Esophagus muscularis mucosa (tissue), 4 donors: Measurements from ENCODE around the gene NTRK3. TPM values are rescaled to one million over a fixed set of nuclear protein-coding genes. Genes with fewer than 3 reads are reported as not detected.

Experiments
- DNase-seq: peaks from one replicate; pipeline ENCODE4 v3.0.0-alpha.2; 2017; ENCODE audit errors: extremely low spot score
- H3K27ac ChIP-seq, 4 donors: fragments of 200-600 bp; sonication (generic); replicated peaks in 1 of 4; 1 replicate in 3 of 4; 2 replicates in 1 of 4; pipeline ENCODE4 v1.5.1; 2016 to 2019; ENCODE audit warnings: mild to moderate bottlenecking in 1 of 4
- H3K27me3 ChIP-seq, 4 donors: fragments of 200-600 bp; sonication (generic); one replicate each; pipeline versions ENCODE4 v1.5.1 to v1.6.0; 2016 to 2019
- H3K36me3 ChIP-seq, 4 donors: fragments of 200-600 bp; sonication (generic); one replicate each; pipeline ENCODE4 v1.5.1; 2016 to 2019
- H3K4me1 ChIP-seq, 4 donors: fragments of 200-600 bp; sonication (generic); one replicate each; pipeline ENCODE4 v1.5.1; 2016 to 2019
- H3K4me3 ChIP-seq, 4 donors: fragments of 200-600 bp; sonication (generic); 1 replicate in 2 of 4; 2 replicates in 2 of 4; pipeline ENCODE4 v1.5.1; 2016 to 2019; ENCODE audit warnings: mild to moderate bottlenecking in 4 of 4, moderate library complexity in 1 of 4
- H3K9me3 ChIP-seq, 4 donors: fragments of 200-600 bp; sonication (generic); 1 replicate in 3 of 4; 2 replicates in 1 of 4; pipeline ENCODE4 v1.5.1; 2016 to 2019
- EP300 ChIP-seq: sonication (generic); formaldehyde crosslinking; IDR thresholded peaks from one replicate; pipeline ENCODE4 v1.6.1; 2017; ENCODE audit warnings: antibody characterized with exemption
- POLR2A ChIP-seq: fragments of 450-650 bp; IDR thresholded peaks from one replicate; pipeline ENCODE4 v1.6.1; 2017; ENCODE audit warnings: antibody characterized with exemption, moderate library complexity, mild to moderate bottlenecking, low read depth
- POLR2AphosphoS5 ChIP-seq, 2 donors: sonication (generic); formaldehyde crosslinking; IDR thresholded peaks; one replicate each; pipeline ENCODE4 v1.6.1; 2017; ENCODE audit warnings: antibody characterized with exemption in 2 of 2
- WGBS: methylation state at CpG from one replicate; pipeline ENCODE4 v1.1.5; 2018; 5-methylcytosine and 5-hydroxymethylcytosine counted together
- intact Hi-C: fragments of 100-400 bp; cut with DNase I; formaldehyde crosslinking; loops from one replicate; pipeline ENCODE4 v1.15.1; 2023
- total RNA-seq, 4 donors: library from RNA; depleted of rRNA; stranded (reverse); fragments of >200 nt; gene quantifications; one replicate each; pipeline versions ENCODE4 v1.1.0 to v1.2.1, GENCODE V29; 2016
- TF ChIP-seq, protein P1 (sequence below), 3 experiments: fragments of 200-600 bp in 2 of 3; fragments of 450-650 bp in 1 of 3; sonication (generic) in 2 of 3; IDR thresholded peaks; one replicate each; pipeline ENCODE4 v1.5.1; 2017 to 2019; ENCODE audit warnings: antibody characterized with exemption in 3 of 3, mild to moderate bottlenecking in 2 of 3, moderate library complexity in 1 of 3

NTRK3 gene
- total RNA-seq, 4 donors from 2014 or later: 1.7 to 6.3 (median 3.0) TPM

DNA sequence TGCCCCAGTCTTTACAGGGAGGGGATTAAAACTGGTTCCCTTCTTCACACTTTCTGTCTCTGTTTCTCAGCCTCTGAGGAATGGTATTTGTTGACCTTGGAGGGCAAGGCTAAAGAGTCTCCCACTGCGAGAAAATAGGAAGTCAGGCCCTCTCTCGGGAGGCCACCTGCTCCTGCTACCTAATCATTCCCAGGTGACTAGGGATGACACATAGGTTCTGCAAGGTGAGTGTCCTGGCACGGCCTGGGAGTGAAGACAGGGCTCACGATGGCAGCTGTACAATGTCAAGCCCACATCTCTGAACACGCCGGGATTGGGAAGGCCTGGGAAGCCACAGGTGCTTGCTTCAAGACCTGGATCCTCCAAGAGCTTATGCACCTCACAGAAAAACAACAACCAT is 314.2 kb downstream of the NTRK3 start:
- TF ChIP-seq POLR2AphosphoS5 (IDR thresholded peaks at IDR 0.05): no peak
- TF ChIP-seq, protein P1, sequence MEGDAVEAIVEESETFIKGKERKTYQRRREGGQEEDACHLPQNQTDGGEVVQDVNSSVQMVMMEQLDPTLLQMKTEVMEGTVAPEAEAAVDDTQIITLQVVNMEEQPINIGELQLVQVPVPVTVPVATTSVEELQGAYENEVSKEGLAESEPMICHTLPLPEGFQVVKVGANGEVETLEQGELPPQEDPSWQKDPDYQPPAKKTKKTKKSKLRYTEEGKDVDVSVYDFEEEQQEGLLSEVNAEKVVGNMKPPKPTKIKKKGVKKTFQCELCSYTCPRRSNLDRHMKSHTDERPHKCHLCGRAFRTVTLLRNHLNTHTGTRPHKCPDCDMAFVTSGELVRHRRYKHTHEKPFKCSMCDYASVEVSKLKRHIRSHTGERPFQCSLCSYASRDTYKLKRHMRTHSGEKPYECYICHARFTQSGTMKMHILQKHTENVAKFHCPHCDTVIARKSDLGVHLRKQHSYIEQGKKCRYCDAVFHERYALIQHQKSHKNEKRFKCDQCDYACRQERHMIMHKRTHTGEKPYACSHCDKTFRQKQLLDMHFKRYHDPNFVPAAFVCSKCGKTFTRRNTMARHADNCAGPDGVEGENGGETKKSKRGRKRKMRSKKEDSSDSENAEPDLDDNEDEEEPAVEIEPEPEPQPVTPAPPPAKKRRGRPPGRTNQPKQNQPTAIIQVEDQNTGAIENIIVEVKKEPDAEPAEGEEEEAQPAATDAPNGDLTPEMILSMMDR (IDR thresholded peaks at IDR 0.05): no peak
- TF ChIP-seq POLR2A: no peak
- no peak for TF ChIP-seq EP300
- peaks cover 0 to 3% (median 0%) of the 10 kb centered on the region in 4 donors for H3K4me1 ChIP-seq
- H3K27ac ChIP-seq: no peak overlapping the region
- no peaks in the 10 kb centered on the region for H3K27me3 ChIP-seq
- no peaks in the 10 kb centered on the region for H3K9me3 ChIP-seq
- no peaks in the 10 kb centered on the region for H3K36me3 ChIP-seq
- H3K4me3 ChIP-seq: no peak overlapping the region
- 77% methylated on average over 6 of the region's 6 CpGs for WGBS
- intact Hi-C loops: no loop called here
- no peak for DNase-seq

DNA sequence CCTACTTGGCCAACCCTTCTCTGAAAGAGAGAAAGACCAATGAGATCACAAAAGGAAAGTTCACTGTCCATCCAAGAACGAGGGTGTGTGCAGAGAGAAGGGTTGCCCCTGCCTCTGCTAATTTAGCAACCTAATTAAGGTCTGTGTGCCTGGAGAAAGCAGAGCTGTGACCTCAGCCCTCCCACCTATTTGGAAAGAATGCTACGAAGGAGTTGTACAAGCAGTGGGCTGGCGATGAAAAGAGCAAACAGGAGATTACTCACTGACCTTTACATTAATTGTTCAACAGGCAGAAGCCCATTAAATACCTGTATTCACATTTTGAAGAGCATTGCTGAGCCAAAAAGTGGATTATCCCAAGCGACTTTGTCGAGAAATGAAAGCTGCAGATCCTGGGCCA is 314.9 kb downstream of the NTRK3 start:
- no peak overlapping the region for H3K4me3 ChIP-seq
- intact Hi-C loops: no loop called here
- H3K27me3 ChIP-seq: no peaks in the 10 kb centered on the region
- H3K27ac ChIP-seq: no peak overlapping the region
- H3K4me1 ChIP-seq: peaks cover 0 to 3% (median 0%) of the 10 kb centered on the region in 4 donors
- whole genome bisulfite sequencing: 87% methylated on average over 5 of the region's 5 CpGs
- DNase-seq: no peak
- no peak for TF ChIP-seq POLR2AphosphoS5 (IDR thresholded peaks at IDR 0.05)
- no peak for TF ChIP-seq EP300
- TF ChIP-seq POLR2A: no peak
- TF ChIP-seq, protein P1 (IDR thresholded peaks at IDR 0.05): no peak
- no peaks in the 10 kb centered on the region for H3K36me3 ChIP-seq
- no peaks in the 10 kb centered on the region for H3K9me3 ChIP-seq

DNA sequence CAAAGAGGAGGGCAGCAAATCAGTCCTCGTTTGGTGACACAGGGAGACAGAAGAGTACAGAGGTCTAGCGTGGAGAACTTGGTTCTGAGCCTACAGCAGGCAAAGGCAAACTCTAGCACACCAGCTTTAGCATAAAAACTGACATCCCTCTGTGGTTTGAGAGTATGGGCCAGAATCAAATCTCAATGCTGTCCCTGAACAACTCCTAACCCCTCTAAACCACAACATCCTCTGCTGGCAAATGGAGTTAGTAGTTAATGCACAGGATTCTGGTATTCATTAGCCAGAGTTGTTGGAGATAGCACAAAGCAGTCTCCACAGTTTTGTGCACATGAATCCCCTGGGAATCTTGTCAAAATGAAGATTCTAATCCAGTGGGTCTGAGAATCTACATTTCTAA is 315.8 kb downstream of the NTRK3 start:
- Histone ChIP-seq H3K4me3 (no peak overlapping the region), H3K27me3 (no peaks in the 10 kb centered on the region), H3K9me3 (no peaks in the 10 kb centered on the region), H3K36me3 (no peaks in the 10 kb centered on the region), H3K27ac (no peak overlapping the region), H3K4me1 (peaks cover 0 to 3% (median 0%) of the 10 kb centered on the region in 4 donors)
- WGBS: 31% methylated on average over 2 of the region's 2 CpGs
- intact Hi-C loops: no loop called here
- TF ChIP-seq, protein P1 (IDR thresholded peaks at IDR 0.05): no peak
- TF ChIP-seq POLR2A (no peak), POLR2AphosphoS5 (IDR thresholded peaks at IDR 0.05) (no peak), EP300 (no peak)
- DNase-seq: no peak

DNA sequence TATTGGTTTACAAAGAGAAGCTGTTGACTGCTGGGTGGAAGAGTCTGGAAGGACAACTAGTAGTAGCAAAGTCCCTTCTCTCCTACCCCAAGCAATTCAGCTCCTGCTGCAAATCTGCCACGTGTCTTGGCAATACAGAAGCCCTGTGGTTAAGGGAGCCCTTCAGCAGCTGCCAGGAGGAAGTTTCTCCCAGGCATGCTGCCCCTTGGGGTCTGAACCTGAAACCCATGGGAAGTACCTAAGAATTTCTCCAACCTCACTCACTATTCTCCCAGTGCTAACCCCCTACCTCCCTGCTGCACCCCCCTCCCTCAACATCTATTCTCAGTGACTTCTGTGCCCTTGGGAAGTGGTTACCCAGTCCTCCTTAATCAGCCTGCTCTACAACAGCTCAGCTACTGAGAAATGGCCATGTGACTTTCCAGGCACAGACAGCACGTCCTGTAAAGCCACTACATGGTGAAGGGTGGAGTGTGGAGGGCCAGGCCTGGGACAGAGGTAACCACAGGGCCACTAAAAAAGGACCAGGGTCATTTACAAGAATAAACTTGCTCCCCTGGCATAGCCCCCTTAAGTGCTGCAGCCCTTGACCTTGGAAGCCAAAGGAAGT is 316.6 kb downstream of the NTRK3 start:
- Histone ChIP-seq H3K36me3 (no peaks in the 10 kb centered on the region), H3K27me3 (no peaks in the 10 kb centered on the region), H3K4me1 (peaks cover 0 to 3% (median 0%) of the 10 kb centered on the region in 4 donors), H3K4me3 (no peak overlapping the region), H3K9me3 (no peaks in the 10 kb centered on the region), H3K27ac (no peak overlapping the region)
- WGBS: 63% methylated on average over 1 of the region's 2 CpGs
- TF ChIP-seq, protein P1 (IDR thresholded peaks at IDR 0.05): no peak
- TF ChIP-seq POLR2AphosphoS5 (IDR thresholded peaks at IDR 0.05): no peak
- no peak for TF ChIP-seq POLR2A
- no peak for TF ChIP-seq EP300
- no peak for DNase-seq
- intact Hi-C loops: no loop called here

DNA sequence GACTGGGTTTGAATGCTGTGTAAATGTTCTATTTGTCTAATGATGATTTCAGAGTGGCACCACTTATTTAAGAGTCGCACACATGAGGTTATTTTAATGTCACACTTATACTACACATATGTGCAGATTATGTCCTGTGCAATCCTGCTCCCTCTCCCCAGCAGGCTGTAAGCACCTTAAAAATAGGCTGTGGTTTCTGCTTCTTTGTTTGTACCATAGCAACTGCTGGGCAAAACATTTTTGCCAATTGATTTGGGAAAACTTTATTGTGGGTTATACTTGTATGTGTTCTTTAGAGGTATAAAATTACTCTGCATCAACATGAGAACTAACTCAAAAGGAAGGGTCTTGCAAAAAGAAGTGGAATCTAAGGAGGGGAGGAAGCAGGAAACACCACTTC is 318.5 kb downstream of the NTRK3 start:
- H3K4me3 ChIP-seq: no peak overlapping the region
- DNase-seq: no peak
- H3K27me3 ChIP-seq: no peaks in the 10 kb centered on the region
- H3K27ac ChIP-seq: no peak overlapping the region
- TF ChIP-seq EP300 (no peak), POLR2AphosphoS5 (IDR thresholded peaks at IDR 0.05) (no peak), POLR2A (no peak)
- TF ChIP-seq, protein P1 (IDR thresholded peaks at IDR 0.05): no peak
- H3K4me1 ChIP-seq: peaks cover 0 to 3% (median 0%) of the 10 kb centered on the region in 4 donors
- no peaks in the 10 kb centered on the region for H3K9me3 ChIP-seq
- intact Hi-C loops: no loop called here
- 90% methylated on average over 1 of the region's 1 CpG for WGBS
- no peaks in the 10 kb centered on the region for H3K36me3 ChIP-seq
